GM18870 (cell line): ENCODE data around the gene NCOA3.
A peak's percentile ranks its signal among the peaks of the same experiment; 100 is the strongest.
"Not testable (repeated sequence)": the region's sequence is repeated elsewhere in the genome, so short reads cannot be mapped to it uniquely, and the experiment has no call there.

Experiments
- ATAC-seq: cut with Tn5 transposase; IDR thresholded peaks from one replicate; pipeline ENCODE4 v1.9.1; 2021; ENCODE audit warnings: moderate library complexity; ENCODE audit not compliant: unreplicated experiment

Gene NCOA3

GRCh38 chr20:47500082-47500481, 1.6 kb upstream of the NCOA3 start:
- not testable (repeated sequence) for ATAC-seq

- no peak for ATAC-seq
These were observed 1.1 kb upstream of the NCOA3 start for GRCh38 chr20:47500554-47500953.

GRCh38 chr20:47501116-47501481, 588 bp upstream of the NCOA3 start:
- ATAC-seq, result peak; percentile 13

GRCh38 chr20:47502271-47503239, 868 bp downstream of the NCOA3 start:
- ATAC-seq, result no peak

GRCh38 chr20:47503685-47504084, 2.0 kb downstream of the NCOA3 start:
- no peak for ATAC-seq

- ATAC-seq, result no peak
These were observed 4.6 kb downstream of the NCOA3 start for GRCh38 chr20:47506335-47506734.

- no peak for ATAC-seq
These were observed 5.2 kb downstream of the NCOA3 start for GRCh38 chr20:47506850-47507249.

- ATAC-seq, result not testable (repeated sequence)
These were observed 5.7 kb downstream of the NCOA3 start for GRCh38 chr20:47507275-47507981.

GRCh38 chr20:47508278-47508677, 6.6 kb downstream of the NCOA3 start:
- no peak for ATAC-seq

GRCh38 chr20:47509104-47509661, 7.5 kb downstream of the NCOA3 start:
- no peak for ATAC-seq

- no peak for ATAC-seq
These were observed 8.0 kb downstream of the NCOA3 start for GRCh38 chr20:47509685-47510084.

- no peak for ATAC-seq
These were observed 14.2 kb downstream of the NCOA3 start for GRCh38 chr20:47515843-47516242.

- ATAC-seq, result no peak
These were observed 19.5 kb downstream of the NCOA3 start for GRCh38 chr20:47521059-47521808.

- ATAC-seq, result no peak
These were observed 22.5 kb downstream of the NCOA3 start for GRCh38 chr20:47524015-47524784.

- no peak for ATAC-seq
These were observed 25.5 kb downstream of the NCOA3 start for GRCh38 chr20:47527004-47527800.

- ATAC-seq, result no peak
These were observed 28.2 kb downstream of the NCOA3 start for GRCh38 chr20:47529840-47530239.

- ATAC-seq, result no peak
These were observed 29.8 kb downstream of the NCOA3 start for GRCh38 chr20:47531458-47531857.

GRCh38 chr20:47532002-47532401, 30.3 kb downstream of the NCOA3 start:
- ATAC-seq, result no peak

GRCh38 chr20:47533518-47534062, 31.9 kb downstream of the NCOA3 start:
- no peak for ATAC-seq
